Fibroblast of lung (primary cell): ENCODE results near the gene RNMT.
"Not testable (repeated sequence)": the region's sequence is repeated elsewhere in the genome, so short reads cannot be mapped to it uniquely, and the experiment has no call there.

ENCODE experiments used
- EZH2 ChIP-seq: IDR thresholded peaks from 2 replicates; pipeline ENCODE4 v1.5.1; 2012; ENCODE audit warnings: low read length, control low read depth, mild to moderate bottlenecking; ENCODE audit errors: missing control alignments
- TF ChIP-seq, protein P1 (sequence below), 2 donors: IDR thresholded peaks in 1 of 2; conservative IDR thresholded peaks in 1 of 2; 1 replicate in 1 of 2; 2 replicates in 1 of 2; pipeline ENCODE4 v1.5.1; 2011 to 2012; ENCODE audit warnings: low read length in 2 of 2, control low read depth in 1 of 2, inconsistent platforms in 1 of 2, low read depth in 1 of 2, mild to moderate bottlenecking in 1 of 2

GRCh38 chr18:13677350-13677749 lies 49.1 kb upstream of the RNMT start:
- TF ChIP-seq EZH2 = not testable (repeated sequence)
- TF ChIP-seq, protein P1, sequence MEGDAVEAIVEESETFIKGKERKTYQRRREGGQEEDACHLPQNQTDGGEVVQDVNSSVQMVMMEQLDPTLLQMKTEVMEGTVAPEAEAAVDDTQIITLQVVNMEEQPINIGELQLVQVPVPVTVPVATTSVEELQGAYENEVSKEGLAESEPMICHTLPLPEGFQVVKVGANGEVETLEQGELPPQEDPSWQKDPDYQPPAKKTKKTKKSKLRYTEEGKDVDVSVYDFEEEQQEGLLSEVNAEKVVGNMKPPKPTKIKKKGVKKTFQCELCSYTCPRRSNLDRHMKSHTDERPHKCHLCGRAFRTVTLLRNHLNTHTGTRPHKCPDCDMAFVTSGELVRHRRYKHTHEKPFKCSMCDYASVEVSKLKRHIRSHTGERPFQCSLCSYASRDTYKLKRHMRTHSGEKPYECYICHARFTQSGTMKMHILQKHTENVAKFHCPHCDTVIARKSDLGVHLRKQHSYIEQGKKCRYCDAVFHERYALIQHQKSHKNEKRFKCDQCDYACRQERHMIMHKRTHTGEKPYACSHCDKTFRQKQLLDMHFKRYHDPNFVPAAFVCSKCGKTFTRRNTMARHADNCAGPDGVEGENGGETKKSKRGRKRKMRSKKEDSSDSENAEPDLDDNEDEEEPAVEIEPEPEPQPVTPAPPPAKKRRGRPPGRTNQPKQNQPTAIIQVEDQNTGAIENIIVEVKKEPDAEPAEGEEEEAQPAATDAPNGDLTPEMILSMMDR (conservative IDR thresholded peaks at IDR 0.05 in 1 of 2, IDR thresholded peaks at IDR 0.05 in 1 of 2; ENCODE audit: low read depth in 1 of 2, low read length in 2 of 2) = not testable (repeated sequence)
